GM18499 (cell line): ENCODE data around the gene CD36.

Source experiments
- ATAC-seq: cut with Tn5 transposase; IDR thresholded peaks from one replicate; pipeline ENCODE4 v1.9.1; 2021; ENCODE audit warnings: moderate number of reproducible peaks; ENCODE audit not compliant: insufficient read depth, unreplicated experiment

CD36 gene

DNA sequence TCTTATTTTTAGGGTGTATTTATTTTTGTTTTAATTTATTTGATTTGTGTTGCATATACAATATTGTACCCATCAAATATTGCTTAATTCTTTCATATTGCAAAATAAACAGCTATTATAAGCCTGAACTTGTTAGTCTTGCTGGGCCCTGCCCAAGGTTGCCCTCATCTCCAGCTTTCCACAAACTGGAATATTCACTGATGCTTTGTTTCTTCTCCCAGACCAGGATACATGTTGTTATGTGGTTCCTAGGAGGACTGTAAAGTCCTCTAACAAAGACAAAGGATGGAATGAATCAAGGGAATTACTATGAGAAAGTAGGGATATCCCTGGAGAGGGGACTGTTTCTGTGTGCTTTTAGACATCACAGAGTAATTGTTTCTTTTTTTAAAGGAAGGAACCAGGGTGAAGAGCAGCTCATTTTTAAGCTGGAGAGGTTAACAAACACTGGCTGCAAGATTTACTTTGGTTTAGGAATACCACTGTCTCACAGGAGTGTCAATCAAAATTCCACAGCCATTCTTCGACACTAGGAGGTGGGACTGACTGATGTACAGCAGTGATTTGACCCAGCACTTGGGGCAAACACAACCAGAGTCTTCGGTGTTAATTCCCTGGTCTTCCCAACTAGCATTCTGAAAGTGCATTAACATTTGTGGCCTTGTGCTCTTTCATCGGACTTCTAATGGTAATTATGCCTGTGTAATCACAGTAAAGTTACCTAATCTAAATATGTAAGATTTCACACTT lies 14.8 kb upstream of the CD36 start:
- no peak for ATAC-seq

DNA sequence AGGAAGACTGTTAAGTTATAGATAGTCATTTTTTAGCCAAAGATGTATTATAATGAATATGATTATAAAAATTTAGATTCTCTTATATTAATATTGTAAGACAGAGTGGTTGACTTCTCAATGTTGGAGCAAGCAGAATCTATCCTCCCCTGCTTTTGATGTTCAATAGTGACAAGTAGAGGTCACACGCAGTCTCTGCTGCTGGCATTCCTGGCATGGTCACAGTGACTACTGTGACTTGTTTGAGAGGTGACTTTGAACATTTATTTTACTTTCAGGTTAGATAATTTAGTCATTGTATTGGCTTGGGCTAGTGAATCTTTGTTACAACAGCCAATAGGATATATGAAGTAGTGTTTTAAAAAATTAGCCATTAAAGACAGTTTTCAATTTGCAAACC lies 13.7 kb upstream of the CD36 start:
- no peak for ATAC-seq

DNA sequence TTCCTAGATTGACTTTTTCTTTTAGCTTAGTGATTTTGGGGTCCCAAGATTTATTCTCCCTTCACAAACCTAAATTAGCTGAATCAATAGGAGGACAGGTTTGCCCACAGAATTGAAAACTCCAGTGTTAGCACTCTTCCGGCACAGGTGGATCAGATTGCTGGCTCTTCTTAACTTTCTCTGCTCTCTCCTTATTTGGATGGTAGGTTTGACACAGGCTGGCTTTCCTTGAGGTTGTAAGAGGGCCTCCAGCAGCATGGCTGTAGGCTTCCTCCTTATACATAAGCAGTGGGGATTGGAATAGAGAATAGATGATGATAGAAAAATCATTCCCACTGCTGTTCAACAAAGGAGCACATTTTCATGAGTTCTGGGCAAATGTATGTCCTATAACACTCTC lies 9.4 kb upstream of the CD36 start:
- ATAC-seq, result no peak

DNA sequence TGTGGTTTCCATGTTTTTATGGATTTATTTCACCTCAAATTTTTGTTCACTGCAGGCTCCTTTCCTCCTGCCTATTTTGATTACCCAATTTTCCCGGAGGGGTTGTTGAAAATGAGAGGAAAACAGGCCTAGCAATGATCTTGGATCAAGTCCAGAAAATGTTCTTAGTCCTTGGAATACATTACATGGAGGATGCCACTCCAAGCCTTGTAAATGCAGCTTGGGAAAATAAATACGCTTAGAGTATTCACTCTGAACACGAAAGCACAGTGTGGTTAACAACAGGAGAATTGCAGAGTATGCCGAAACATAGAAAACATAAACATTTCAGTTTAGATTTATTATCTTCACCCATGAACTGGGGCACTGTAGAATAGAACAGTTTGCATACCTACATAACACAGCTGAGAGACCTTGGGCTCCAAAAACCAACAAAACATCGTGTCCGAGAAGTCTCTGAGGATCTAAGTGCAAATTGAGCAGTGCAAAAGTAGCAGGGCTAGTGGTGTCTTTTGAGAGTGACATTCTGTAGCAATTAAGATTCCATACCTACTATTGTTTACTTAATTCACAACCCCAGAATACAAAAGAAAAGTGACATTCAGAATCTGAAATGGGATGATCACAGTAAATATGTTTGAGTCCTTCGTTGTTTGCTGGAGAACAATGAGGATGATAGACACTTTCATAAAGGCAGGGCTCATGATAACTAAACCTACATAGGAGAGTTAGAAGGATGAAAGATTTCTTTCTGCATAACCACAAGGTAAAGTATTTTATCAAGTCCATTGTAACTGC lies 7.6 kb upstream of the CD36 start:
- no peak for ATAC-seq

DNA sequence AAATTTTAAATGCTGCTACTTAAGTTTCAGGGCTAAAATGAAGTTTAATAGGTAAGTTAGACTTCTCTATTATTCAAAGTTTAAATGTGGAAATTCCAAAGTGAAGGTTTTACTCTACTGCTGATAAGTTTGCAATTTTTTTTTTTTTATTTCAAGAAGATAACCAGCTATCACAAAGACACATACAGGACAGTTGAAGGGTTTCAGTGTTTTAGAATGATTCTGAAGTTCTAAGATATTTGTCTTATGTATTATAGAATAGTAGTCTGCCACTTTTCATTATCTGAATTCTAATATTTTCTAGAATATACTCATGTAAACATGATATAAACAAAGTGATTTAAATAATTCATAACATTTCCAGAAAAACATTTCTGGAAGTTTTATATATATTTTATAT lies 7.0 kb upstream of the CD36 start:
- no peak for ATAC-seq

GRCh38 chr7:80632139-80632538 lies 6.3 kb upstream of the CD36 start:
- no peak for ATAC-seq

GRCh38 chr7:80632819-80633218 lies 5.6 kb upstream of the CD36 start:
- ATAC-seq, result no peak

DNA sequence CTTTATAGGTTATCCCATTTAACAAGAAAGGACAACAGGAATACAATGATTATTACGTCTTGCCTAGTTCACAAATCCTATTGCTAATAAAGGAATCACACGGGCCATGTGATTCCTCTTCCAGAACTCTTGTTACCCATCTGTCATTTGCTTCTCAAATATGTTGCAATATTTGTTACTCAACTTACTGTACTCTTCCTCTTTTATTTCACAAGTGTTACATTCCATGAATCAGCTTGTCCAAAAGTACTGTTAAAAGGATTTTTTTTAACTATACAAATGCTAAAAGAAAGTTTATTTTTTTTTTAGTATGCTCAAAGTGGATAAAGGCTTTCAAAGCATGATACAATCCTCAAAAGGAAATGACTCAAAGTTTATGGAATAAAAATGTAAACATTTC lies 3.9 kb upstream of the CD36 start:
- no peak for ATAC-seq

DNA sequence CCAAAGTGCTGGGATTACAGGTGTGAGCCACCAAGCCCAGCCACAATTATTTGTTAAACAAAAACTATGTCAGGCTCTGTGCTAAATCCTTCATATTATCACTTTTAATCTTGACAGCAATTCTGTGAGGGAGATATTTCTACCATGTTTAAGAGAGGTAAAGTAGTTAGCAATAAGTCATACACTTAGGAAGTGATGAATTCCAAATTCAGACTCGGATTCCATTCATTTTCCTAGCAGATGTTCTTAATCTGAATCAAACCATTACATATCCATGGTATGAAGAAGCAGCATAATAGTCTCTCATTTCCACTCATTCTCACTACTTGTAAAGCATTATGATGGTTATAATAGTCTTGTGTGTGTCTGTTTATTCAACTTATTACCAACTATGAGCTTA lies 2.9 kb upstream of the CD36 start:
- ATAC-seq, result no peak

DNA sequence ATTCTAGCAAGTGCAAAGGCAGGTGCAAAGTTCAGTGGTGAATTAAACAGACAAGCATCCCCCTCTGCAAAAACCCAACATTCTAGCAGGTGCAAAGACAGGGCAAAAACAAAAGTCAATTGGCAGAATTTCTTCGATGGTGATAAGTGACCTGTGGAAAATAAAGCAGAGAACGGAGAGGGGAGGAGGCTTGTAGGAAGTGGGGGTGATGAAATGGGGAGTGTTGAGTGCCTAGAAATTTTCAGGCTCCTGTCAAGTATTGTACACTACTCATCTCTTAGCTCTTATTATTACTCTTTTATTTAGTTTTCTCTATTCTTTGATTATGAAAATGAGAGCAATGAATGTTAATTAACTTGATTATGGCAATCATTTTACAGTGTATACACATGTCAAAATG lies 2.4 kb upstream of the CD36 start:
- ATAC-seq, result no peak

GRCh38 chr7:80636709-80637108 lies 1.7 kb upstream of the CD36 start:
- ATAC-seq, result no peak

GRCh38 chr7:80637454-80637853 lies 988 bp upstream of the CD36 start:
- ATAC-seq, result no peak

DNA sequence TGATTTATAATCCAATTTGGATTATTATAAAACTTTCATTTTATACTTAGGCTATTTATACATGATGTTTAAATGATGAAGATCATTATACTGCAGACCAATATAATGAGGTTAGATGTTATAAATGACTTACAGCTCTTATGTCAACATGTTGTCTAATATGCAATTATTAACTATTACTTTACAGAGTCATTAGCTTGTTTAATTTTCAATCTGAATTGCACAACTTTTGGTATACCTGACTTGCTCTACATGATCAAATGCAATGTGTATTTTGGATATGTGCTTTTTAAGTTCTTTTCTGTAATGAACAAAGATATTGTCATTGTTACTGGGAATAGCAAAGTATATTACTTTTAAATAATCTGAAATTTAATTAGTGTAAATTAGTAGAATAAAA lies 569 bp downstream of the CD36 start:
- ATAC-seq, result no peak

GRCh38 chr7:80640846-80641245 lies 2.4 kb downstream of the CD36 start:
- no peak for ATAC-seq

GRCh38 chr7:80641548-80641947 lies 3.1 kb downstream of the CD36 start:
- no peak for ATAC-seq

DNA sequence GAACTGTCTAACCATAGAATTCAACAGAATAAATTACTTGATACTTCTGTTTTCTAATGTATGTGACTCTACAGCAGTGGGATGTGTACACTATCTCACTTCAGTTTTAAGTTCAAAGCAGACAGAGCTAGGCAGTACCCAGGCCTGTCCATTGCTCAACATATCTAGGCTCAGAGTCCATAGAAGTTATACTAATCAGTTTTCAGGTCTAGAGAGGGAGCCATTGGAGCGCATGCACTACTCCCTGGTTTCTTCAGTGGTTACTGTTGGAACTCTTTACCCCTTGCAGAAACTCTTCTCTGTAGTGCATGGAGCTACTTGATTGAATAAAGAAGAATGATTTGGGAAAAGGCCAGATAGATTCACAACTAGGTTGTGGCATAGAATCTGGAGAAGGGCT lies 4.4 kb downstream of the CD36 start:
- ATAC-seq, result no peak

GRCh38 chr7:80643336-80643915 lies 5.0 kb downstream of the CD36 start:
- no peak for ATAC-seq

- no peak for ATAC-seq
These were observed 5.6 kb downstream of the CD36 start for GRCh38 chr7:80644054-80644453.

GRCh38 chr7:80646083-80646865 lies 7.8 kb downstream of the CD36 start:
- no peak for ATAC-seq

- ATAC-seq, result no peak
These were observed 9.0 kb downstream of the CD36 start for GRCh38 chr7:80647436-80647835.
